HUES6 (cell line): ENCODE data around the gene ACTN4.
"Not testable (repeated sequence)": the region's sequence is repeated elsewhere in the genome, so short reads cannot be mapped to it uniquely, and the experiment has no call there.

Source experiments
- H3K27ac ChIP-seq: 2 replicates; pipeline ENCODE4 v1.7.0; 2013; ENCODE audit warnings: low read depth, mild to moderate bottlenecking, low read length, inconsistent platforms
- H3K27me3 ChIP-seq: 2 replicates; pipeline ENCODE4 v1.6.1; 2013; ENCODE audit warnings: low read length; ENCODE audit not compliant: control insufficient read depth, insufficient read depth
- H3K36me3 ChIP-seq: 2 replicates; pipeline ENCODE4 v1.6.1; 2013; ENCODE audit warnings: low read length; ENCODE audit not compliant: control insufficient read depth, insufficient read depth
- H3K4me1 ChIP-seq: 2 replicates; pipeline ENCODE4 v1.6.1; 2013; ENCODE audit warnings: low read length; ENCODE audit not compliant: control insufficient read depth, insufficient read depth
- H3K4me3 ChIP-seq: 2 replicates; pipeline ENCODE4 v1.5.1; 2013; ENCODE audit warnings: low read depth, low read length
- H3K9ac ChIP-seq: one replicate; pipeline ENCODE4 v1.6.1; 2013; ENCODE audit warnings: mild to moderate bottlenecking, low read length
- H3K9me3 ChIP-seq: 2 replicates; pipeline ENCODE4 v1.6.1; 2013; ENCODE audit warnings: low read depth, low read length; ENCODE audit not compliant: control insufficient read depth, insufficient read depth

The ACTN4 gene

GRCh38 chr19:38744874-38745273 lies 97.4 kb downstream of the ACTN4 start:
- H3K27ac ChIP-seq, result no peak overlapping the region
- H3K9me3 ChIP-seq, result no peaks in the 10 kb centered on the region
- no peaks in the 10 kb centered on the region for H3K36me3 ChIP-seq
- no peaks in the 10 kb centered on the region for H3K4me1 ChIP-seq
- H3K27me3 ChIP-seq, result no peaks in the 10 kb centered on the region
- H3K9ac ChIP-seq, result no peak overlapping the region
- H3K4me3 ChIP-seq, result no peak overlapping the region

- Histone ChIP-seq H3K9me3 (no peaks in the 10 kb centered on the region), H3K27me3 (no peaks in the 10 kb centered on the region), H3K27ac (no peak overlapping the region), H3K4me1 (no peaks in the 10 kb centered on the region), H3K9ac (no peak overlapping the region), H3K36me3 (no peaks in the 10 kb centered on the region), H3K4me3 (no peak overlapping the region)
These were observed 97.9 kb downstream of the ACTN4 start for GRCh38 chr19:38745316-38745715.

- H3K36me3 ChIP-seq, H3K27me3 ChIP-seq, H3K9me3 ChIP-seq, H3K9ac ChIP-seq, H3K4me1 ChIP-seq, H3K27ac ChIP-seq, H3K4me3 ChIP-seq: not testable (repeated sequence)
These were observed 106.3 kb downstream of the ACTN4 start for GRCh38 chr19:38753783-38754182.

- not testable (repeated sequence) for H3K27me3 ChIP-seq, H3K27ac ChIP-seq, H3K36me3 ChIP-seq, H3K9ac ChIP-seq, H3K9me3 ChIP-seq, H3K4me3 ChIP-seq, H3K4me1 ChIP-seq
These were observed 106.7 kb downstream of the ACTN4 start for GRCh38 chr19:38754196-38754595.

- Histone ChIP-seq H3K27ac (no peak overlapping the region), H3K27me3 (no peaks in the 10 kb centered on the region), H3K9me3 (no peaks in the 10 kb centered on the region), H3K4me1 (no peaks in the 10 kb centered on the region; the same call in 1 of the 2 replicates), H3K9ac (no peak overlapping the region), H3K36me3 (no peaks in the 10 kb centered on the region), H3K4me3 (no peak overlapping the region)
These were observed 112.1 kb downstream of the ACTN4 start for GRCh38 chr19:38759590-38760003.

- not testable (repeated sequence) for H3K9ac ChIP-seq, H3K4me1 ChIP-seq, H3K9me3 ChIP-seq, H3K27me3 ChIP-seq, H3K27ac ChIP-seq, H3K36me3 ChIP-seq, H3K4me3 ChIP-seq
These were observed 113.5 kb downstream of the ACTN4 start for GRCh38 chr19:38760805-38761517.

- not testable (repeated sequence) for H3K36me3 ChIP-seq, H3K27me3 ChIP-seq, H3K9me3 ChIP-seq, H3K27ac ChIP-seq, H3K4me3 ChIP-seq, H3K4me1 ChIP-seq, H3K9ac ChIP-seq
These were observed 114.5 kb downstream of the ACTN4 start for GRCh38 chr19:38761884-38762389.

GRCh38 chr19:38763795-38764220 lies 116.4 kb downstream of the ACTN4 start:
- H3K36me3 ChIP-seq, result no peaks in the 10 kb centered on the region
- no peak overlapping the region for H3K4me3 ChIP-seq
- no peak overlapping the region for H3K27ac ChIP-seq
- no peaks in the 10 kb centered on the region for H3K9me3 ChIP-seq
- H3K27me3 ChIP-seq, result no peaks in the 10 kb centered on the region
- H3K4me1 ChIP-seq, result no peaks in the 10 kb centered on the region
- H3K9ac ChIP-seq, result no peak overlapping the region

GRCh38 chr19:38765214-38765613 lies 117.8 kb downstream of the ACTN4 start:
- 0 out of 2 replicates have a peak, but pooled peaks cover 2% of the 10 kb centered on the region for H3K4me1 ChIP-seq
- H3K4me3 ChIP-seq, result no peak overlapping the region
- H3K9me3 ChIP-seq, result no peaks in the 10 kb centered on the region
- no peaks in the 10 kb centered on the region for H3K36me3 ChIP-seq
- no peaks in the 10 kb centered on the region for H3K27me3 ChIP-seq
- no peak overlapping the region for H3K27ac ChIP-seq
- H3K9ac ChIP-seq, result no peak overlapping the region

- H3K4me3 ChIP-seq, result no peak overlapping the region
- no peaks in the 10 kb centered on the region for H3K9me3 ChIP-seq
- 0 out of 2 replicates have a peak, but pooled peaks cover 2% of the 10 kb centered on the region for H3K4me1 ChIP-seq
- no peak overlapping the region for H3K27ac ChIP-seq
- H3K9ac ChIP-seq, result no peak overlapping the region
- H3K27me3 ChIP-seq, result no peaks in the 10 kb centered on the region
- H3K36me3 ChIP-seq, result no peaks in the 10 kb centered on the region
These were observed 119.0 kb downstream of the ACTN4 start for GRCh38 chr19:38766276-38767047.

- no peaks in the 10 kb centered on the region for H3K36me3 ChIP-seq
- H3K4me3 ChIP-seq, result no peak overlapping the region; the same call in 1 of the 2 replicates
- peaks cover 2% of the 10 kb centered on the region; the same call in 1 of the 2 replicates for H3K4me1 ChIP-seq
- no peaks in the 10 kb centered on the region for H3K9me3 ChIP-seq
- no peak overlapping the region for H3K9ac ChIP-seq
- no peaks in the 10 kb centered on the region for H3K27me3 ChIP-seq
- H3K27ac ChIP-seq, result no peak overlapping the region
These were observed 122.3 kb downstream of the ACTN4 start for GRCh38 chr19:38769635-38770211.
